Adrenal gland (tissue), 5 donors: ENCODE measurements around the gene SLC22A3.
"Not testable (repeated sequence)": the region's sequence is repeated elsewhere in the genome, so short reads cannot be mapped to it uniquely, and the experiment has no call there.

Experiments used
- CTCF ChIP-seq, 6 experiments: fragments of 450-650 bp in 4 of 6; fragments of 200-600 bp in 2 of 6; sonication (generic) in 1 of 6; IDR thresholded peaks; 1 replicate in 5 of 6; 2 replicates in 1 of 6; pipeline versions ENCODE4 v1.5.1 to v1.8.0; 2016 to 2021; ENCODE audit warnings: antibody characterized with exemption in 6 of 6, mild to moderate bottlenecking in 2 of 6, moderate library complexity in 1 of 6
- POLR2A ChIP-seq, 2 donors: fragments of 450-650 bp; IDR thresholded peaks; one replicate each; pipeline ENCODE4 v1.6.1; 2017; ENCODE audit warnings: antibody characterized with exemption in 2 of 2, mild to moderate bottlenecking in 2 of 2, moderate library complexity in 1 of 2
- donor health status: DM: no; HTN: no; CAD: no.

- TF ChIP-seq CTCF, POLR2A (IDR thresholded peaks at IDR 0.05): not testable (repeated sequence)
Measured at GRCh38 chr6:160449787-160450186, 101.6 kb downstream of the SLC22A3 start.
